ENCODE measurements around the gene CALML3. TPM values are rescaled to one million over a fixed set of nuclear protein-coding genes. Genes with fewer than 3 reads are reported as not detected.

CALML3 gene
- total and polyA plus RNA-seq, 10 donors: 0.10 TPM; not detected in 9

GRCh38 chr10:5512881-5513612 is 11.7 kb upstream of the CALML3 start:
- 74 to 78% (median 75%) methylated on average over 15 of the region's 15 CpGs for WGBS, 5 donors
- no peaks in the 10 kb centered on the region for H3K4me1 ChIP-seq
- intact Hi-C loops (cut with DNase I; ENCODE audit: low total_unique reads): no loop called here
- H3K27ac ChIP-seq: no peak overlapping the region
- peaks cover 0 to 8% (median 0%) of the 10 kb centered on the region in 7 donors for H3K27me3 ChIP-seq (replicated peaks in 1 of 7)
- TF ChIP-seq POLR2A (IDR thresholded peaks at IDR 0.05) (no peak), POLR2AphosphoS5 (IDR thresholded peaks at IDR 0.05) (no peak), CTCF (IDR thresholded peaks at IDR 0.05 in 8 of 11, conservative IDR thresholded peaks at IDR 0.05 in 3 of 11) (no peak)
- no peaks in the 10 kb centered on the region for H3K36me3 ChIP-seq
- H3K9me3 ChIP-seq: no peaks in the 10 kb centered on the region
- peak; percentile 33 for DNase-seq
- no peak overlapping the region for H3K4me3 ChIP-seq

DNA sequence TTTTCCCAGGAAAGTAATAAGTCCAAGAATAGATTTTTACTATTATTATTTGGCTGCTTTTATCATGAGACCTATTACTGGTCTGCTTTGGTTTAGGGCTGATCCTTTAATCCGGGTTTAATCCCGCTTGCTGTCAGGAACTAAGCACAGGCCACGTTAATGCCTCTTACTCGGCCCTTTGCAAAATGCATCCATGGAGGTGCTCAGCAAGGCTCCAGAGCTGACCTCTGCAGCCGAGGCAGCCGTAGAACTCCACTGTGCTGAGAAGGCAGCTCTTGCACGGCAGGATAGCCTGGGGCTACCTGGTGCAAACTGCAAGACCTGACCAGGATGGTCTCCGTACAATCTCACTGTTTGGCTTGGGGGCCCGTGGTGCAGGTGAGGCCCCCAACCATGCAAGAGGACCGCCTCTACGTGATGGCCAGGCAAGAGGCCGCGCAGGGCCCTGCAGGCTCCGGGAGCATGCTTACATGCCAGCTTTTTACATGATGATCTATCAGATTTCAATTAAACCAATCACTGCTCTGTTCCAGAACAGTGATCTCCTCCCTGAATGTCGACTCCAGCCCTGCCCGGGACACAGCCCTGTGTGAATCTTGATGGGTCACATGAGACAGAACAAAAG is 10.4 kb upstream of the CALML3 start:
- intact Hi-C loops (cut with DNase I; ENCODE audit: low total_unique reads): no loop called here
- Histone ChIP-seq H3K27me3 (replicated peaks in 1 of 7) (peaks cover 0 to 8% (median 0%) of the 10 kb centered on the region in 7 donors), H3K36me3 (no peaks in the 10 kb centered on the region), H3K4me1 (no peaks in the 10 kb centered on the region), H3K4me3 (no peak overlapping the region), H3K9me3 (peaks cover 0 to 3% (median 0%) of the 10 kb centered on the region in 8 donors), H3K27ac (no peak overlapping the region)
- DNase-seq: peak; percentile 46
- TF ChIP-seq POLR2AphosphoS5 (IDR thresholded peaks at IDR 0.05): no peak
- no peak for TF ChIP-seq POLR2A (IDR thresholded peaks at IDR 0.05)
- no peak for TF ChIP-seq CTCF (IDR thresholded peaks at IDR 0.05 in 8 of 11, conservative IDR thresholded peaks at IDR 0.05 in 3 of 11)
- WGBS, 5 donors: 84 to 93% (median 88%) methylated on average over 15 to 16 of the region's 16 CpGs

DNA sequence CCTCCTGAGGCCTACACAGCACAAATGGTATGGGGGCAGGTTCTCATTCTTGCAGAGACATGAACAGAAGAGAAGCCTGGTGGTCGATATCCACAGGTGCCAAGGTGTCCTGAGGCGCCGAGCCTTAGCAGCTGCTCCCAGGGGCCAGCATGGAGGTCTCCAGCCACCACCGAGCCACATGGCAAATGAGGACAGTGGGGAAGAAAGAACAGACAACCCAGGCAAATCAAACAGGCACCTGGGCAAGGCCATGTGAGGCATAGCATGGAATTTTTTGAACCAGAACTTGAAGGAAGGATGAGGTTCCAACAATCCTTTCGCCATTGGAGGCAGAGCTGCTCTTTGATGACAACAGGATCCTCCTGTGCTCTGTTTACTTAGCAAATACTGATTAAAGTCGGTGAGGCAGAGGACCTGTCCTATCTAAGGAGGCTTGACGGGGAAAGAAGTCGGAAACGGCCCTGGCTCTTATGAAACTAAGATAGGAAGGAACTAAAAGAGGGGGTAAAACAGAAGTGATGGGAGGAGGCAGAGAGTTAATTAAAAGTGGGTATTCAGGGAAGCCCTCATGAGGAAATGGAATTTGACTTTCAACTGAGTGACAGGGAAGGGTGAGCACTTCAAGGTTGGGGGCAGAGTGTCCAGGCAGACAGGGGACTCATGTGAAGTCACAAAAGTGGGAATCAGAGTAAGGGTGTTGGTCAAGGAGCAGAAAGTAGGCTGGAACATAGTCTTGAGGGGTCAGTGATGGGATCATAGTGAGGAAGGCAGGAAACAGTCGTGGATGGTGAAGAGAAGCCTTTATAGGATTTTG is 8.6 kb upstream of the CALML3 start:
- Histone ChIP-seq H3K27ac (no peak overlapping the region), H3K4me3 (no peak overlapping the region)
- WGBS, 5 donors: 71 to 80% (median 74%) methylated on average over 10 of the region's 10 CpGs

More for the DNA sequence above, 8.6 kb upstream of the CALML3 start:
- peaks cover 0 to 8% (median 0%) of the 10 kb centered on the region in 7 donors for H3K27me3 ChIP-seq (replicated peaks in 1 of 7)
- no peaks in the 10 kb centered on the region for H3K4me1 ChIP-seq
- intact Hi-C loops (cut with DNase I; ENCODE audit: low total_unique reads): no loop called here
- DNase-seq: no peak
- TF ChIP-seq POLR2A (IDR thresholded peaks at IDR 0.05) (no peak), POLR2AphosphoS5 (IDR thresholded peaks at IDR 0.05) (no peak), CTCF (IDR thresholded peaks at IDR 0.05 in 8 of 11, conservative IDR thresholded peaks at IDR 0.05 in 3 of 11) (no peak)
- H3K9me3 ChIP-seq: peaks cover 0 to 3% (median 0%) of the 10 kb centered on the region in 8 donors
- H3K36me3 ChIP-seq: no peaks in the 10 kb centered on the region

Data from spleen (tissue), 11 donors.